ENCODE data around the gene LATS1.
A peak's percentile ranks its signal among the peaks of the same experiment; 100 is the strongest.

Gene LATS1

GRCh38 chr6:149660028-149660427 is 57.9 kb downstream of the LATS1 start:
- DNase-seq (ENCODE audit: low read depth), result no peak

GRCh38 chr6:149657441-149657840 is 60.5 kb downstream of the LATS1 start:
- no peak for DNase-seq (ENCODE audit: low read depth)

GRCh38 chr6:149651056-149651455 is 66.8 kb downstream of the LATS1 start:
- DNase-seq (ENCODE audit: low read depth), result no peak

GRCh38 chr6:149648148-149649145 is 69.5 kb downstream of the LATS1 start, which contains the start of gene KATNA1:
TSS of gene KATNA1 (minus strand) at chr6:149648714. CDS start at chr6:149638547, 10,167 bp downstream.
- peak; percentile 69 for DNase-seq (ENCODE audit: low read depth)

- DNase-seq (ENCODE audit: low read depth), result no peak
Observed at GRCh38 chr6:149646599-149646998, 71.3 kb downstream of the LATS1 start.

GRCh38 chr6:149642829-149643580 is 74.9 kb downstream of the LATS1 start:
- DNase-seq (ENCODE audit: low read depth), result no peak

- DNase-seq (ENCODE audit: low read depth), result no peak
Observed at GRCh38 chr6:149636124-149636523, 81.8 kb downstream of the LATS1 start.

- DNase-seq (ENCODE audit: low read depth), result no peak
Observed at GRCh38 chr6:149634315-149634714, 83.6 kb downstream of the LATS1 start.

- DNase-seq (ENCODE audit: low read depth), result no peak
Observed at GRCh38 chr6:149628875-149629510, 88.9 kb downstream of the LATS1 start.

- DNase-seq (ENCODE audit: low read depth), result no peak
Observed at GRCh38 chr6:149627672-149628071, 90.2 kb downstream of the LATS1 start.

GRCh38 chr6:149615805-149616204 is 102.1 kb downstream of the LATS1 start:
- no peak for DNase-seq (ENCODE audit: low read depth)

- no peak for DNase-seq (ENCODE audit: low read depth)
Observed at GRCh38 chr6:149614337-149614736, 103.6 kb downstream of the LATS1 start.

GRCh38 chr6:149608381-149608982 is 109.4 kb downstream of the LATS1 start:
- DNase-seq (ENCODE audit: low read depth), result no peak
